GM18907 (cell line): ENCODE results near the gene CNOT1.
"Not testable (repeated sequence)": the region's sequence is repeated elsewhere in the genome, so short reads cannot be mapped to it uniquely, and the experiment has no call there.

ENCODE experiments used
- ATAC-seq: cut with Tn5 transposase; IDR thresholded peaks from one replicate; pipeline ENCODE4 v1.9.1; 2021; ENCODE audit warnings: mild to moderate bottlenecking, moderate library complexity; ENCODE audit not compliant: unreplicated experiment

Gene CNOT1

DNA sequence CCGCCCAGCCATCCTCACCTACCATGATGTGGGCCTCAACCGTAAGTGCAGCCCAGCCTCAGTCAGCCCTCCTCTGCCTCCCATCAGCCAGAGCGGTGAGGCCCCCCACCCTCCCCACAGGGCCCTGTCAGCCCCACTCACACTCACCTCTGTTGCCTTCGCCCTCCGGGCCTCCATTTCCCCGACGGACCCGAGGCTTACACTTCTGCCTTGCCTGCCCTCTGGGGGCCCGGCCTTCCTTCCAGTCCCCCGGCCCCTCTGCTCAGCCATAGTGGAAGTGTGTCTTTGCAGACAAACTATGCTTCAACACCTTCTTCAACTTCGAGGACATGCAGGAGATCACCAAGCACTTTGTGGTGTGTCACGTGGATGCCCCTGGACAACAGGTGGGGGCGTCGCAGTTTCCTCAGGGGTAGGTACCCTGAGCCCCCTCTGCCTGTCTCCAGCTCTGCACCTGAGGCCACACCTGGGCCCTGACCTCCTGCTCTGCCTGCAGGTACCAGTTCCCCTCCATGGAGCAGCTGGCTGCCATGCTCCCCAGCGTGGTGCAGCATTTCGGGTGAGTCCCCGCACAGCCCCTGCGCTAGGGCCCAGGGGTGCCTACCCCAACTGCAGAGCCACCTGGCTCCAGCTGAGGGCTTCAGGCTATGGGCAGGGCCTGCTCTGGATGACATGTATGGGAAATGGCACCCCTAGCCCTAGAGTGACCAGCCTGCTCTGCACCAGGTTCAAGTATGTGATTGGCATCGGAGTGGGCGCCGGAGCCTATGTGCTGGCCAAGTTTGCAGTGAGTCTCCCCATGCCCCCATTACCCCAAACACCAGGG, 125.5 kb downstream of the CNOT1 start:
- no peak for ATAC-seq

DNA sequence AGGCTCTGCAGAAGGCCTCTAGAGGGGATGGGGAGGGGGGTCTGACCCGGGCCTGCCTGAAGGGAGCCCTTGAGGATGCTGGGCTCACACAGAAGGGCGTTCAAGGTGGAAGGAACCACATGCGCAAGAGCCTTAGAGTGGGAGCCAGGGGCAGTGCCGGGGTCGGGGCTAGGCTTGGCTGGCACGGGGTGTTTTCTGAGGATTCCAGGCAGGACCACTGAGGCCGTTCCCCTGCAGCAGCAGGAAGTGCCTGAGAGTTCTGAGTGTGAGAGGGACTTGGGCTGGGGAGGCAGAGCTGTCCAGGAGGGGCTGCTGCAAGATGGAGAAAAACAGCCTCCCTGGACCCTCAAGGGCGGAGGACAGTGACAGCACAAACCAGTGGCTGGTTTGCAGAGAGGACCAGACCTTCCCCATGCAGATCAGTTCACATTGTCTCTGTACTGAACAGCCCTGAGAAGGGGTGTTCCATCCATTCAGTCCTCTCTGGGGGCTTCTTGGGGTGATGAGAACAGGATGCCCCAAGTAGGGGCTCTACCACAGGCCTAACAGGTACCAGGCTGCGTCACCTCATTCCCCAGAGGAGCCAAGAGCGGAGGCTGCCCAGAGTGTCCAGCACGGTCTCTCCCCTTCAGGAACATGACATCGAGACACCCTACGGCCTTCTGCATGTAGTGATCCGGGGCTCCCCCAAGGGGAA, 126.3 kb downstream of the CNOT1 start:
- ATAC-seq, result no peak

DNA sequence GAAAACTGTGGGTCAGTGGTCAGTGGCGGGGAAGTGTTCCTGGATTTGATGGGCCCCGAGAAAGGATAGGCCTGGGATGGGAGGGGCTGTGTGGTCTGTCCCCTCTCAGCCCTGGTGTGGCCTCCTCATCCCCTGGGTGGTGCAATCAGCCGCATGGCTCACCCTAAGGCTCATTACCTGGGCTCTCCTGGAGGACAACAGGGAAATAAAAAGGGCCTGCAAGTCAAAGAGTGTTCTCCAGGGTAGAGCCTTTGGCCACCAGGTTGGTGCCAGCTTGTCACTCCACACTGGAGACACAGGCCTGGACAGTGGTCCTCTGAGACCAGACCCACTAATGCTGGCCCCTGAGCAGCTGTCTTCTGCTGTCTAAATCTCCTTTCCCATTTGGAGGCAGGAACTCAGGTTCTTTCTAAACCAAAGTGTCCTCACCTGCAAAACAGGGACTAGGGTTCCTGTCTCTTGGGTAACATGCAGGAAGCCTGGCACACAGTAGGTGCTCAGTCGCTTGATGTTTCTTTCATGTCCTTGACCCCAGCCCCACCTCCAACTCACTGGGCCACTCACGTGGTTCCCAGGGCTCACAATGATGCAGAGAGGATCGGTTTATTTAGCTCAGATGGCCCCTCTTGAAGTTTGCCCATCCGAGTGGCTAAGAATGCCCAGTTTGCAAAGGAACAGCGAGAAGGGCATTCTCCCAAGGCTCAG, 127.3 kb downstream of the CNOT1 start:
- ATAC-seq, result no peak

DNA sequence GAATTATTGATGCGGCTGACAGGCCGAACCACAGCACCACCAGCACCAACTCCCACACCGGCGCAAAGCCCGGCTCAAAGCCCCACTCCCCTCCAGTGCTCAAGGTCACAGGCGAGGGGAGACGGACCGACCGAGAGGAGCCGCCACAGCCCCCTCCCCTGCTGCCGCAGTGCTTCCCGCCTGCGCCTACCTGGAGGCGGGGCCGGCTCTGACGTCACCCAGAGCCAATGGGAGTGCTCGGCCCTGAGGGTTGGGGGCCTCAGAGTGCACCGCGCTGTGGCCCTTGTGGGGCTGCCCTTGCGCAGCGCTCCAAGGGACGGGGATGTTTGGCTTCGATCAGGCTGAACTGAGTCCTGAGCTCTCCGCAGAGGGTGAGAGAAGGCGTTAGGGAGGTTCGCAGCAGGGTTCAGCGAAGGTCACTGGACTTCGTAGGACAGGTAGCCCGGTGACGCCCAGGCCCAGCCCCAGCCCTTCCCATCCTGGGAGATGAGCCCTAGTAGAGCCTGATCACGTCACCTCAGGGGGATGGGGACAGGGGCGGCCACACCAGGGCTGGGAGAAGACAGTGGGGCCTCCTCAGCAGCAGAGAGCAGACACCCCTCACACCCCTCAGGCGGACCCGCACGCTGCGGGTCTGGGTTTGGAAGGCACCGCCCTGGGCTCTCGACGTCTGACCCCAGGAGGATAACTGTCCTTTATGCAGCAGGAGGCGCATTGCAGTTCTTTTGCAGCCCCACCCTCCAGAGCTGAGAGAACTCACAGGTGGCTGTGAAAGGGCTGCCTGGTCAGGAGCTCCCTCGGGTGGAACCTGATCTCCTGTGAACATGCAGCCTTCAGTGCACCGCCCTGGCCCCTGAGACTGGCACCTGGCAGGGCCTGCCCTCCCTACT, 128.1 kb downstream of the CNOT1 start:
- ATAC-seq, result no peak

DNA sequence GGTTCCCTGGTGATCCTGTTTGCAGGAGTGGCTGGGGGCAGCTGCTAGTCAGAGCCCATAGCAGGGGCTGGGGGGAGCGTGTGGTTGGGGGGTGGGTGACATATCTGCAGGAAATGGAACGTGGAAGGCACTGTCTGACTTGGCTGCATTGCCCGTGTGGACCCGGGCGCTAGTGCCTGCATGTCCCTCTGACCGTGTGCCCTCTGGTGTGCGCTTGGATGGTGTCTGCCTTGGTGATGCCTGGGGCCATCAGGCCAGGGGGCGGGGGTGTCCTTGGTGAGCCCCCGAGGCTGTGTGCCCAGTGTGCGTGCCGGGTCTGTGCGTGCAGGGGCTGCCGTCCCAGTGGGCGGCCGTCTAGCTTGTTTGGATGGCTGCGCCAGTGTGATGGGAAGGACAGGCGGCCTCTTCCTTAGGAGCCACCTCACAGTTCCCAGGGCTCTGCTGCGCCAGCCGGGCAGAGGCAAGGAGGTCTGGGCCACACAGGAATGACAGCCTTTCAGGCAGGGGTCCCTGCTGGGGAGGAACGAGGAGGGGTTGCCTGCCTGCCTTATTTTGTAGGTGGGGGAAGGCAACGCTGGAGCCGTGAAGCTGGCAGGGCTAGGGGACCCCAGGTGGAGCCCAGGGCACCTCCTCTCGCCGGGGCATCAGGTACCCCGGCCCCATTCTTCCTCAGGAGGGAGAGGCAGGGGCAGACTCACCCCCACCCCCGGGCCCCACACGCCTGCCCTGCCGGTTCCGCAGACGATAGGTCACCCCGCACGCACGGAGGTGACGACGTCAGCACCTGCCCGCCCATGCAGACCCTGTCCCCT, 129.0 kb downstream of the CNOT1 start:
- no peak for ATAC-seq

DNA sequence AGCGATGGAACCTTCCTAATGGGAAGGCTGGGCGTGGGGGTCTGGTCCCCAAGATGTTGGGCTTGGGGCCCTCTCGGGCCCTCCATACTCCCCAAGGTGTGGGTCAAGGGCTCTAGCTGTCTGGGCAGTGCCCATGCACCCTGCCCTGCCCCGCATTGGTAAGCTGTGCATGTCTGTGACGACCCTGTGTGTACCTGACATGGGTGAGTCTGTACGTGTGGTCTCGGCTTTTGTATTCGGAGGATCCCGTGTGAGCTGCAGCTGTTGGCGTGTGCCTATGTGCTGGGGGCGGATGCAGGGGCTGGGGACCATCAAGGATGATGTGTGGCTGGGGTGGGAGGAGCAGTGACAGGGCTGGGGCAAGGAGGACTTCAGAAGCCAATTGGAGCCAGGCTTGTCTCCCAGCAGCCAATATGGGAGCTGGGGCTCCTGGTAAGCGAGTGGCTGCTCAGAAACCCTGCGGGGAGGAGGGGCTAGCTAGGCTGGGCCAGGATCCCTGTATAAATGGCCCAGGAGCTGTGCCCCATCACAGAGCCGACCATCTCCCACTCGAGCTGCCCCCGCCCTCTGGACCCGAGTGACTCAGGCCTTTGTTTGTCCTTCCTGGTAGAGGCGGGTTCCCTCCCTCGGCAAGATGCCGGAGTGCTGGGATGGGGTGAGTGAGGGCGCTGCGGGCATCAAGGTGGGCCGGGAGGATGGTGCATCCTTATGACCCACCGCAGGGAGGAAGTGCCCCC, 129.8 kb downstream of the CNOT1 start, which contains the start of gene NDRG4:
Gene NDRG4 (plus strand): TSS at position 529 of the 737 bp plus-strand sequence. CDS start 106 bp downstream, at position 635.
- ATAC-seq, result peak; percentile 72

DNA sequence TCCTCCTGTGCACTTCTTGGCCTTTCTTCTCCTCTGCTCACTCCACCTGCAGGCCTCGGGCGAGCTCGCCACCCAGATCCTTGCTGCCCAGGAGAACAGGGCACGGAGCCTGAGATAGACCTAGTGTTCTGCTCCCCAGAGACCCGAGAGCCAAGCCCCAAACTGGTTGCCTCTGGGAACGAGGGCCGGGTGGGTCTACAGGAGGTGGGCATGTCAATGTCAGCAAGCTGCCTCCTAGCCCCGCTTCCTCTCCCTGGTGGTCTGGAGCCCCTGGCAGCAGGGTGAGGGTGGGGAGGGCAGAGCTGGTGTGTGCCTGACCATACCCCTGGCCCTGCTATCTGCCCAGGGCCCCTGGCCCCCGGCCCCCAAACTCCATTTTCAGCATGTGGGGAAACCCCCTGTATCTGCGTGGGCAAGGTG, 130.5 kb downstream of the CNOT1 start:
- ATAC-seq, result no peak

DNA sequence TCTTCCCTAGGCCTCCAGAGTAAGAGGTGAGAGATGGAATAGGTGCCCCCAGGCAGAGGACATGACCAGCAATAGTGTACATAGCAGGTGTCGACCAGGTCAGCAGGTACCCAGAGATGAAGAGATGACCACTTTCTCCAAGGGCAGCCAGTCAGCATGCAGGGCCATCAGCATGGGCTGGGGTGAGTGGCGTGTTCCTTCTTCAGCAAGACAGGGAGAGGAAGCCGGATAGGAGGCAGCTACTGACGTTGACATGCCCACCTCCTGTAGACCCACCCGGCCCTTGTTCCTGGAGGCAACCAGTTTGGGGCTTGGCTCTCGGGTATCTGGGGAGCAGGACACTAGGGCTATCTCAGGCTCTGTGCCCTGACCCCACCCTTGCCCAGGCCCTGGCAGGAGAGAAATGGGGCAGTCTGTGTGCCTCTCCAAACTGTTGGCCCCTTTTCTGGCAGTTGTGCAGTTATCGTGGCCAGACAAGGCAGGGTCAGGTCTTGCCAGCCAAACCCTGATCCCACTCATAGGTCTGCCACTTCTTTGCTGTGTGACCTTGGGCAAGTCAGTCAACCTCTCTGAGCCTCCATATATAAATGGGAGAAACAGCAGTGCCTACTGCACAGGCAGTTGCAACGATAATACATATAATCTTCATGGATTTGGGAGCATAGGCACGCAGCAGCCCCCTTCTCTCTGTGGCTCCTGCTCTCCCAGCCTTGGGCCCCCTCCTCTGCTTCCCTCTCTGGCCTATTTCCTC, 131.1 kb downstream of the CNOT1 start:
- ATAC-seq, result no peak

DNA sequence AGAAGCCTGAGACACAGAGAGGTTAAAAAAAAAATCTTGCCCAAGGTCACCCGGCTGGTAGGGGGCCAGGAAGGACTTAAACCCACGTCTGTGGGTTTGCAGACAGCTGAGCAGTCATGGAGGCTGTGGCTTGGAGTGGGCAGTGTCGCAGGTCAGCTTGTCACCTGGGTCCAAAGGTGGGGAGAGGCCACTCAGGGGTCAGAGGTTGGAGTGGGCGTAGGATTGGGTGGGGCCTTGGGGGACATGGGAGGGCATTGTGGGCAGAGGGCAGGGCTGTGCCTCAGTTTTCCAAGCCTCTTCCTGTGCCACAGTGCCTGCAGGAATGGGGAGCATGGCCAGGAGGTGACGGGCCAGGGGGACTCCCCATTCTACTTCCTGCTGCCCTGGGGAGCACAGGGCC, 131.7 kb downstream of the CNOT1 start:
- no peak for ATAC-seq

DNA sequence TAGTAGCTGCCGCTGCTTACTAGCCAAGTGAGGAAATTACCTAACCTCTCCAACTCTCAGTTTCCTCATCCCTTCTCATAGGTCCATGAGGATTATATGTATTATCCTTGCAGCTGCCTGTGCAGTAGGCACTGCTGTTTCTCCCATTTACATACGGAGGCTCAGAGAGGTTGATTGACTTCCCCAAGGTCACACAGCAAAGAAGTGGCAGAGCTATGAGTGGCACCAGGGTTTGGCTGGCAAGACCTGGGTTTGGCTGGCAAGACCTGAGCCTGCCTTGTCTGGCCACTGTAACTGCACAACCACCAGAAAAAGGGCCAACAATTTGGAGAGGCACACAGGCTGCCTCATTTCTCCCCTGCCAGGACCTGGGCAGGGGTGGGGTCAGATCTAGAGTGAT, 132.2 kb downstream of the CNOT1 start:
- ATAC-seq, result no peak

DNA sequence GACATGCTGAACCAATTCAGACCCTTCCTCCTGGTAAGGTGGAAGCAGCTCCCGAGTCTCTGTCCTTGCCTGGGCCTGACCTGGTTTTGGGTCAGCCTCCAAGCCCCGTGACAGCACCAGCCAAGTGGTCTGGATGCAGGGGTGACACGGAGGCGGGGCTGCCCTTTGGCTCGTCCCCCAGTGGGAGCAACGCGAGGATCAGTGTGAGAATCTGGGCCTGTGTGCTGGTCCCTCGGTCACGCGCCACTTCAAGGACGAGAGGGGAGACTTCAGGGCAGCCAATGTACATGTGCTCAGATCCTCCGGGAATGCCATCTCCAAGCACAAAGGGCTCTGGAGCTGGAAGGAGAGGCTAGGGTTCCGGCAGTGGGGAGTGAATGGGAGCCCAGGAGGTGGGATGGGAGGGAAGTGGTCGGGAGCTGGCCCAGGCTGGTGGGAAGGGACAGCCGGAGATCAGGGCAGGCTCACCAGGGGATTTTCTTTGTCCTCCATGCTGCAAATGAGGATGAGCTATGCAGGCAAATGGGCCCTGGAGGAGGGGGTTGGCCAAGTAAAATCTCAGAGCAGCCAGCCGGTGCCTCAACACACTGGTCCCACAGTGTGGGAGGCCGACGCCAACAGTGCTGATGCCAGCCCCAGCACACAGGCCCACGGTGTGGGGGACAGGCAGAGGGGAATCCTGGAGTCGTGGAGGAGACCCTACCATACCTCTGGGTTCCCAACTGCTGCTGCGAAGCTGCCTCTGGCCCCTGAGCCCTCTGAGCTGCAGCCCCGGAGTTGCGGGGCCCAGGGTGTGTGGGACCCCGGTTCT, 133.9 kb downstream of the CNOT1 start:
- no peak for ATAC-seq

DNA sequence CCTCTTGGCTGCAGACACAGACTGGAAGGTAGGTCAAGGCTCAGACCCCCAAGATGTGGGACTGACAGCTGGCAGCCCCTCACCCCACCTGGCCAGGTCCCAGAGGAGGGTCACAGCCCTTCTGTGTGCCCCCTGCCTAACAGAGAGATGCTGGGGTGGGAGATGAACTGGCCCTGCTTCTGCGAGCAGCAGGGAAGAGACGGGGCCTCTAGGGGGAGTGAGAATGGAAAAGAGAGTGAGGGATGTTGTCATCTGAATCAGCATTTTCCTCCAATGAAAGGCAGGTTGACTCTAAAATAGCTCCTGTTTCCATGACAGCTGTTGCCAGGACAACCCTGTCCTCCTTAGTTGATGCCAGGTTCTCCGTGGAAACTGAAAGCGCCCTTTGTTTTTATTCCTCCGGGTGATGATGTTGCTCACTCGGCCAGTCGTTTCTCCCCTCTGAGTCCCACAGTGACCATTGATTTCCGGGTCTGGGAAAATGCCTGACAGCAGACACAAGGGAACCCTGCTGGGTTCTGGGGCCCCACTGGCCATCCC, 134.6 kb downstream of the CNOT1 start:
- peak; percentile 65 for ATAC-seq

DNA sequence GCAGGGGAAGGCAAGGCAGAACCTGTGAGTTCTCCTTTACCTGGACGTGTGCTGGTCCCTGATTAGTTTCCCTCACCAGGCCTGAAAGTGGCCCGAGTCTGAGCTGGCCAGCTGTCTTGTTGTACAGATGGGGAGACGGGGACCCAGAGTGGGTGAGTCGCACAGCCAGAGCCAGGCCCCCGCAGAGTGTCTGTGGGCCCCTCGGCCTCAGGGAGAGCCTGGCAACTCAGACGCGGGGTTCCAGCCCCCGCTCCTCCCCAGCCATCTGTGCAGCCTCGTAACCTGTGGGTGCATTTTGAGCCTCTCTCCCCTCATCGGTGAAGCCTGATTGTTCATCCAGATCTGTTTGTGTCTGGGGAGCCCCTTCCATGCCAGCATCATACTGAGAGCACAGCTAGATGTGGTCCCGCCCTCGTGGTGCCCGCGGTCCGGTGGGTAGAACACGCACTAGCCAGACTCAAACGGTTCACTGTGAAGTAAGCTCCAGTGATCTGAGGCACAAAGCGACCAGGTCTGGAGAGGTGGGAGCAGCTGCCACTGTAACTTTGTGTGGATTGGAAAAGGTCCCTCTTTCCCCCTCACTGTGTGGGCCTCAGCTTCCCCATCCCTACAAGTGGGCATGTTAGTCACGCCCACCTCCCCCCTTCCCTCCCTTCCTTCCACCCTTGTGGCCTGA, 135.7 kb downstream of the CNOT1 start:
- no peak for ATAC-seq

DNA sequence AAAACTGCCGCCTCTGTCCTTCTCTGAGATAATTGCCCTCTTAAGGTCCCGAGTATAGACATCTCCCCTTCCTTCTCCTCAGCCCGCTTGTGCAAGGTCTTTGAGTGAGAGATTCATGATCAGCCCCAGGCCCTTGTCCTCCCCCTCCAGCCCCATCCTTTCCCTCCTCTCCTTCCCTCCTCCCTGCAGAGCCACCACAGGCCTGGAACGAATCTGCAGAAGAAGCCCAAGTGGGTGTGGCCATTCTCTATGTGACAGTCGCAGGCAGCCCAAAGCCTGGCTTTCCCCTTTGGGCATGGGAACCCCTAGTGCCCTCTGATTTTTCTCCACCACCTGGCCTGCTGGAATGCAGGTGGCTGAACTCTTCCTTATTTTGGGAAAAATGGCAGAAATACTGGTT, 136.9 kb downstream of the CNOT1 start:
- no peak for ATAC-seq

DNA sequence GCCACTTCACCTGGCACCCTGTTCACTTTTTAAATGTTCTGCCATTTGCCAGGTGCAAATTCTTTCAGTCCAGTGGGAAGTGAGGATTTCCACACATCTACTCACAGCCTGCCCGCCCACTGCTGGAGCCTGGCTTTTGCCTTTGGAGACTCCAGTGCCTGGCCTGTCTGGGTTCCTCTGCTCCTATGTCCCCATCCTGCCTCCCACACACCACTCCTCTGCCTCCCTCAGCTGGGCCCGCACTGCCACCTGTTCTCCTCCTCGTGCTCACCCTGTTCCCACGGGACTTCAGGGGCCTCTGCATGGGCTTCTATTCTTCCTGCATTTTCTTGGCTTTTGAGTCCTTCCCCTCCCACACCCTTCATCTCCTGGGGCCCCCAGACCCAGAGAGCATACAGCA, 137.6 kb downstream of the CNOT1 start:
- ATAC-seq, result no peak

DNA sequence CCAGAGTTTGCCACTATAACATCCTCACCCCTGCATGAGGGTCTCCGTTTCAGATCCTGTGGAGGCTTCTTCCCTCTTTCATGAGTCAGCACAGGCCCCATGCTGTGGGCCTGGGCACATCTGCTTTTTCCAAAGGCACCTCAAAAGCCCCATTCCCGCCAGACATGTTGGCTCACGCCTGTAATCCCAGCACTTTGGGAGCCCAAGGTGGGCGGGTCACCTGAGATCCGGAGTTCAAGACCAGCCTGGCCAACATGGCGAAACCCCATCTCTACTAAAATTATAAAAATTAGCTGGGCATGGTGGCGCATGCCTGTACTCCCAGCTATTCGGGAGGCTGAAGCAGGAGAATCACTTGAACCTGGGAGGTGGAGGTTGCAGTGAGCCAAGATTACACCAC, 139.1 kb downstream of the CNOT1 start:
- not testable (repeated sequence) for ATAC-seq

DNA sequence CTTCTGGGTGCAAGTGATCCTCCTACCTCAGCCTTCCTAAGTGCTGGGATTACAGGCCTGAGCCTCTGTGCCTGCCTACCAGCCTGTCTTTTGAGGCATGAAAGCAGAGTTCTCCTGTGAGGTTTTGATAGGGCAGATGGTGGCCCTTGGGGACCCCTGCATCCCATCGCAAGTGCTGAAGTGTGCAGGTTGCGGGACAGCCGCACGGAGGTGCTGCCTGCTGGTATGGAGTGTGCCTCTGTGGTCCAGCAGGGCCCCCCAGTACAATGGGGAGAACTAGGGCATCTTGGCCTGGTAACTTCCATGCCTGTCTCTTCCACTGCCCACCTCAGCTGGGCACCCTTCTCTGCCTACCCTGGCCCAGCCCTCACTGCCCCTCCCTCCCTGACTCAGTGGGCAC, 139.6 kb downstream of the CNOT1 start:
- ATAC-seq, result no peak
